NCI-H2227 (cell line): ENCODE results near the gene AIM2.

ENCODE experiments used
- DNase-seq: peaks from one replicate; lab custom pipeline; 2025; ENCODE audit not compliant: unreplicated experiment; lab: John Stamatoyannopoulos, UW

AIM2 gene

DNA sequence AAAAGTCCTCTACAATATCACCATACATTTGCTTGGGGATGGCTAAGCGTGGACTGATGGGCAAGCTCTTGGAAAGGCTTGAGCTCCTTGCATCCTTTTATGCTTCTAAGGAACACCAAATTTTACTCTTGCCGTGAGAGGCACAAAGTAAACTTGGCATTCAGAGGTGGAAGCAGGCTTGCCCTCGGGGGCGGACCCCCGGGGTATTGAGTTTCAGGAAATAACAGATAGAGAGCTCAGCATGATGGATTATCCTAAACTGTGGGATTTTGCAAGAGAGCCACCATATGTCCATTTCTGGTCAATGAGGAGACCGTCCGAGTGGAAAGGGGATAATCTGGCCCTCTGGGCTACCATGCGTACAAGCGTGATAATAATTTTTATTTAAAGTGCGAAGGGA lies 52.8 kb downstream of the AIM2 start:
- DNase-seq = no peak

DNA sequence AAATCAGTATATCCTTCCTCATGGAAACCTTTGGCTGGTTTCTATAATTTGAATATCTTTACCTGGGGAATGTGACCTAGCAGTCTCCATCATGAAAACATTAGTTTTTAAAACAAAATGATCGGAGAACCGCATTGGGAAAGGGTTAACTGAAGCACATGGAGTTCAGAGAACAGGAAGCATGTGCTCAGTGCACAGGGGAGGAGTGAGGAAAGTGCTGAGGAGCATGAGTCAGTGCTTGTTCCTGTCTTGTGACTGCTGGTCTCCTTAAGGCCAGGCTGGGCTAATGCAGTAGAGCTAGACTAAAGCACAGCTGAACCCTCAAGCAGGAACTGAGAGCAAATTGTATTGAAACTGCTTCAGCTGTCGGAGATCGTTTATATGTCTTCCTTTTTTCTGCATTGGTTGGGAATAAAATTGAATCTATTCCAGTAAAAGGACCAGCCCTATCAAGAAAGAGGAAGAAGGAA lies 61.1 kb downstream of the AIM2 start:
- no peak for DNase-seq

DNA sequence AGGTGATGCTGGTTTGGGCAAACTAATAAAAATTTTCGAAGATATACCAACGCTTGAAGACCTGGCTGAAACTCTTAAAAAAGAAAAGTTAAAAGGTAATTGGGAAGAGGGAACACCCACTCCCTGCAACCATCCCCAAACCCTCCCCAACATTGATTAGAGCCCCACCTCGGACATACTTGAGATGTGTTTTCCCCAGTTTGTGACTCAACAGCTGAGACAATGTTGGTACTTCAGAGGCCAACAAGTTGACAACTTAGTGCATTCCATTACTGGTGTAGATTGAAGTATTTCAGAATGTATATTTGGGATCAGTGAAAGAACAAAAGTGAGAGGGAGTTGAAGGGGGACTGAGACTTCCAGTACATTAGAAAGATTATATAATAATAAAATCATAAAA lies 61.7 kb downstream of the AIM2 start:
- no peak for DNase-seq

DNA sequence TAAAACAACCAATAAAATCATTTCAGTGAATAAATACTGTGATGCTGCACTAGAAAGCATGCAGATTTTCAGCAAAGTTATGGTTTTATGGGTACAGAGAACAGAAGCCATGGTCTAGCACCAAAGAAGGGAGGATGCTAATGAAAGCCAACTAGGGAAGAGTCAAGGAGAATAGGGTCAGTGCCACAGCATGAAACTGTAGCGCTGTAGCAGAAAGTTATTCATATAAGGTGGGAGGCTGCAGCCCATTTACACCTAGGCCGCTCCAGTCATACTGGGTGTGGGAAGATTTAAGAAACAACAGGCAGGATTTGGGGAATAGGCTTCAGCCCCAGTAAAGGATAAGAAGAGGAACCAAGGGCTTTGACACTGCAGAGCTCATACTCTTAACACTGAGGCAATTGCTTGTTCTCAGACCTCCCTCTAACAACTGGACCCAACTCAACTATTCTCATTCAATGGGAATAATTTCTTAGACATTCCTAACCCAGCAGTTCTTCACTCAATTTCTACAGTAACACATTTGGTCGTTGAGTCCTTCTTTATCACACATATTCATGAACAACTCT lies 62.5 kb downstream of the AIM2 start:
- no peak for DNase-seq

DNA sequence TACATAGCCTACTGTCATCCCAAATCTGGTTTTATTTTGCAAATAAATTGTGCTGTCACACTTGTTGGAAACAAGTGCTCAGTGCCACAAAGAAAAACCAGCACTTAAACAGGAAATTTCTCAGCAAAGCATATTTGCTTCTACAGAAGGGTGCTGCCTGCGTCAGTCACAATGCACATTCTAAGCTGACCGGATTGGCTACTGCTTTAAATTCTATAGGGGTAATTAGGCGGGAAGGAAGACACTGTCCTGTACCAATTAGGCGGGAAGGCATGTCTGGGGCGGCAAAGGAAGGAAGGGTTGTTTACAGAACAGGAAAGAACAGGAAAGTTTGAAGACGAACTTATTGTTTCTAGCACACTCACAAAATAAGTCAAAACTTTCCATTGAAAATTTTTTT lies 64.1 kb downstream of the AIM2 start:
- DNase-seq = no peak
